VCaP (cell line): ENCODE results near the gene PCAT7.

ENCODE experiments used
- H3K27ac ChIP-seq: fragments of 450-650 bp; 2 replicates; pipeline ENCODE4 v1.5.1; 2017
- TF ChIP-seq, protein P1 (sequence below): fragments of 450-650 bp; conservative IDR thresholded peaks from 2 replicates; pipeline ENCODE4 v1.5.1; 2017; ENCODE audit warnings: mild to moderate bottlenecking, moderate library complexity

PCAT7 gene

DNA sequence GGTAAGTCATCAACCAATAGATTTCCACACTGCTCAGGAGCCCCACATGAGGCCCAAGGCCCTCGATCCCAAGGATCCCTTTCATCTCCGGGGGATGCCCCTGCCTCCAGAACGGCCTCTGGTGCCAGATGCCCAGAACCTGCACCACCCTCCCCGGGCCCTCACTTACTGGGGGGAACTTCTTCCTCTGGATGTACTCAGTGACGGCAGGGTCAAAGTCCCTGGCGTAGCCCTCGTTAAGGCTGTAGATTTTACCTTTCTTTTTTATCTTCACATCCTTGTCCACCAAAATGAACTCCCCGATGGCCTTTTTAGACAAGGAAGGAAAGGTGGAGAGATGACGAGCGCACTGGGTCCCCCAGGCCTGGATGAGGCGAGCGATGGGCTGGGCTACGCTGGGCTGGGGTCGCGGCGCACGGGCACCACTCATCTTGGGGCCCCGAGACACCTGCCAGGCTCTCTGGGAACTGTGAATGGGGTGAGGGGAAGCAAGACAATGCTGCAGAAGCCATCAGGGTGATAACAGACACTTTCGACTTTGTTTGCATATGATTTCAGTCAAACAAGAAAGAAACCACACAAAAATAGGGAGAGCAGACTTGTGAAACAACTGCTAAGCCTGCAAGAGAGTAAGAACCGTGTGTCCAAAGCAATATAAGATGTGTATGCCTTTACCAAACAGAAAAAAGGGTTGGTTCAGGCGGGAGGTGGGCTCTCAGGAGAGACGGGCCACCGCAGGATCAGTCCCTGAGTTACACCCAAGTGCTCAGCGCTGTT lies 52.0 kb downstream of the PCAT7 start:
- no peak overlapping the region for H3K27ac ChIP-seq

DNA sequence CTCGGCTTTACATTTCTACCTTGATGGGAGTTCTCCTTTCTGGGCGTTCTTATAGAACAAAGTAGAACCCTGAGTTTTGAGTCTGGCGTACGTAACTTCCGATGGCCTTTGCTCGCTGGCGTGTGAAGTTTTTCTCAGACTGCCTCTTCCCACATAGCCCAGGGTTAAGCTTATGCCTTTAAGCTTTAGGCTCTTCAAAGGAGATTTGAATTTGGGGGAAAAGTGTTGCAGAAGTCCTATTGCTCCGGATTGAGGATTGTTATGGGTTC lies 52.5 kb downstream of the PCAT7 start:
- H3K27ac ChIP-seq = no peak overlapping the region
- TF ChIP-seq, protein P1, sequence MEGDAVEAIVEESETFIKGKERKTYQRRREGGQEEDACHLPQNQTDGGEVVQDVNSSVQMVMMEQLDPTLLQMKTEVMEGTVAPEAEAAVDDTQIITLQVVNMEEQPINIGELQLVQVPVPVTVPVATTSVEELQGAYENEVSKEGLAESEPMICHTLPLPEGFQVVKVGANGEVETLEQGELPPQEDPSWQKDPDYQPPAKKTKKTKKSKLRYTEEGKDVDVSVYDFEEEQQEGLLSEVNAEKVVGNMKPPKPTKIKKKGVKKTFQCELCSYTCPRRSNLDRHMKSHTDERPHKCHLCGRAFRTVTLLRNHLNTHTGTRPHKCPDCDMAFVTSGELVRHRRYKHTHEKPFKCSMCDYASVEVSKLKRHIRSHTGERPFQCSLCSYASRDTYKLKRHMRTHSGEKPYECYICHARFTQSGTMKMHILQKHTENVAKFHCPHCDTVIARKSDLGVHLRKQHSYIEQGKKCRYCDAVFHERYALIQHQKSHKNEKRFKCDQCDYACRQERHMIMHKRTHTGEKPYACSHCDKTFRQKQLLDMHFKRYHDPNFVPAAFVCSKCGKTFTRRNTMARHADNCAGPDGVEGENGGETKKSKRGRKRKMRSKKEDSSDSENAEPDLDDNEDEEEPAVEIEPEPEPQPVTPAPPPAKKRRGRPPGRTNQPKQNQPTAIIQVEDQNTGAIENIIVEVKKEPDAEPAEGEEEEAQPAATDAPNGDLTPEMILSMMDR = no peak

More for the DNA sequence above, 52.0 kb downstream of the PCAT7 start:
- TF ChIP-seq, protein P1 = no peak

DNA sequence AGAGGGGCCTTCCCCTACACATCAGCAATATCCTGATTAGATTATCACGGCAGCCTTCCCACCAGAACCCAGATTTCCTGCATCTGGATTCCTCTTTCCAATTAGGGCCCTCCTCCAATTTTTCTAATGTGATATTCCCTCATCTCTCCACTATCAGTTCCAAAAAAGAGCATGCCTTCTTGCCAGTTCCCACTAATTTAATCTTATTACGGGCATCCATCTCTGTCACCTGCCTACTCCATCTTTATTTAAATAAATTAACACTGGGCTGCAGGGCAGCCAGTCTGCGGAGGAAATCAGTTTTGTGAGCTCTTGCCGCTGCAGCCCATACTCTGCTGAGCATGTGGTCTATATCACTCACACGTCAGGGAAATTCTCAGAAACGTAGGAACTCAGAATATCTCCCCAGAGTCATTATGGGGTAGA lies 55.3 kb downstream of the PCAT7 start:
- TF ChIP-seq, protein P1 = no peak
- no peak overlapping the region for H3K27ac ChIP-seq

DNA sequence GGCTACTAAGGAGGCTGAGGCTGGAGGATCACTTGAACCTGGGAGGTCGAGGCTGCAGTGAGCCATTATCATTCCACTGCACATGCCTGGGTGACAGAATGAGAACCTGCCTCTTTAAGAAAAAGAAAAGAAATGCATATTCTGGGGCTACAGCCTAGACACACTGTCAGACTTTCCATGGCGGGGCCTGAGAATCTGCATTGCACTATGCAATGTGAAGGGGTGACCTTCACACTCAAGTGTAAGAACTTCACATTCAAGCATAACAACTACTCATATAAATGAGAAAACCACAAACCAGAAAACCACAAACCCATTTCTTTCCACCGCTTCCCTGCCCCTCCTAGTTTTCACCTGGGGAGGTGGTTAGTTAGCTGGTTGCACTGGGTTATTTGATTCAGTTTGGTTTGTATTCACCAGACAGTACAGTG lies 56.8 kb downstream of the PCAT7 start:
- TF ChIP-seq, protein P1 = no peak
- no peak overlapping the region for H3K27ac ChIP-seq

DNA sequence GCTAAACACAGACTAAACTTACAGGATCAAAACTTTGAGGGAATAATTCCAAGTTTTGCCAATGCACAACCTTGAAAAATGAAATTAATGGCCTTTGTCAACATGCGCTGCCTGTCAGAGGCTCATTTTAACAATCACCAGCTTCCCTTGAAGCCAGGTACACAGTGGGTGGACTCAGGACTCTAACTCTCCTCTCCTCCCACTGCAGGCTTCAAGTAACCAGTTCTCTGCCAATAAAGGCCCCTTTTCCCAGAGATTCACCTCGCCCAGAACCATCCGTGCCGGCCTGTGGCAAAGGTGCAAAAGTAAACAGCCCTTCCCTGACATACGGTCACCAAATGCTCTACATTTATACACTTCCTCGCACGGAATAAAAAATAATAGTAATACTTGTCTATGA lies 57.2 kb downstream of the PCAT7 start:
- TF ChIP-seq, protein P1 = no peak
- no peak overlapping the region for H3K27ac ChIP-seq

DNA sequence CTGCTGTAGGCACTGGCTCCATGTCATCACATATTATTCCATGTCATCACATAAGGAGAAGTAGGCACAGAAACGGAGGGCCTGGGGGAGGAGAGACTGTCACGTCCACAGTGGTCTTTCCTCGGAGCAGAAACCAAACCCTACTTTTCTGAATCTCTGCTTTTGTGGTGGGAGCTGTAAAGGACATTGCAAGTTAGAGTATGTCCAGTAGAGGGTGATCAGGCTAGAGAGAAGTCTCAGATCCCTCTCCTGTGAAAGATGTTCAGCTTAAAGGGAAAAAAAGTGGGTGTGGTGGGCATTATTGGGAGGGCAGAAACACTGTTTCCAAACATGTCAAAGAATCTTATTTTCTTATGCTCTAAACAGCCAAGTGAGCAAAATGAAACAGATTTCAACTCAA lies 58.1 kb downstream of the PCAT7 start:
- TF ChIP-seq, protein P1 = no peak; the same call in 1 of the 2 replicates
- H3K27ac ChIP-seq = no peak overlapping the region

DNA sequence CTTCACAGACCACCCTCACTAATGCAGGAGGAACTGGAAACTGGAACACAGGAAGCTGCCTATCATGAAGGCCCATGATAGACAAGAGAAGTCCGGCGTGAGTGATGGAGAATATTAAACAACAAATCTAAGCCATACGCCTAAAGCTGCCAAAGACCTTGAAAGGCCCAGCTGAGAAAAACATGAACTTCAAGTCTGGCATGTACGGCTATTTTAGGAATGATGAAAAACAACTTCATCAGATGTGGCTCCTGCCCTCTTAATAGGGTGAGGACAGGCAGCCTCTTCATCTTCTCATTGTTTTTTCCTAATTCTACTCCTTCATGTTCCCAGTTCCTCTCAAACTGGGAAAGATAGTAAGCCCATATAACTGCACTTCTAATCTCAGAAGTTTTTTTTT lies 64.1 kb downstream of the PCAT7 start:
- TF ChIP-seq, protein P1 = no peak
- no peak overlapping the region for H3K27ac ChIP-seq
